HFFc6 (cell line): ENCODE results near the gene TMEM45A. TPM values are rescaled to one million over a fixed set of nuclear protein-coding genes. Genes with fewer than 3 reads are reported as not detected.

ENCODE experiments used
- DNase-seq: peaks from one replicate; pipeline ENCODE4 v3.0.0-alpha.2; 2018
- H3K27ac Mint-ChIP-seq: 2 replicates; pipeline ENCODE4 v1.8.0; 2020; ENCODE audit warnings: mild to moderate bottlenecking, mixed read lengths
- H3K27me3 Mint-ChIP-seq: 2 replicates; pipeline ENCODE4 v1.8.0; 2021; ENCODE audit warnings: mild to moderate bottlenecking, moderate library complexity, mixed read lengths; ENCODE audit not compliant: insufficient read depth
- H3K36me3 Mint-ChIP-seq: 2 replicates; pipeline ENCODE4 v1.8.0; 2021; ENCODE audit warnings: low read depth, mixed read lengths
- H3K4me1 Mint-ChIP-seq: 2 replicates; pipeline ENCODE4 v1.8.0; 2020; ENCODE audit warnings: low read depth, mixed read lengths
- H3K4me3 Mint-ChIP-seq: 2 replicates; pipeline ENCODE4 v1.8.0; 2020; ENCODE audit warnings: mild to moderate bottlenecking, moderate library complexity, mixed read lengths
- H3K9me3 Mint-ChIP-seq: 2 replicates; pipeline ENCODE4 v1.8.0; 2020; ENCODE audit warnings: mild to moderate bottlenecking, mixed read lengths
- CTCF ChIP-seq: fragments of 200-600 bp; sonication (generic); IDR thresholded peaks from 2 replicates; pipeline ENCODE4 v1.5.0; 2021; ENCODE audit warnings: antibody characterized with exemption, mild to moderate bottlenecking
- total RNA-seq, 6 experiments: library from RNA; stranded (reverse); fragmentation: NEBNext Ultra II Directional; extraction: Animal tissue kit (Norgen Biotek cat#: 25700); gene quantifications; 2 replicates in 1 of 6; 3 replicates in 5 of 6; pipeline ENCODE4 v1.2.3, GENCODE V29; 2021

Gene TMEM45A
- total RNA-seq, 6 experiments from 2014 or later, result 25.2 to 44.1 (median 28.5) TPM

- peaks cover 8% of the 10 kb centered on the region for H3K36me3 Mint-ChIP-seq
- H3K4me3 Mint-ChIP-seq, result no peak overlapping the region
- H3K27me3 Mint-ChIP-seq, result peaks cover 2% of the 10 kb centered on the region; the same call in 1 of the 2 replicates
- peaks cover 42% of the 10 kb centered on the region for H3K4me1 Mint-ChIP-seq
- no peak overlapping the region for H3K27ac Mint-ChIP-seq
- DNase-seq, result no peak
- no peaks in the 10 kb centered on the region for H3K9me3 Mint-ChIP-seq
- TF ChIP-seq CTCF, result no peak
Observed at GRCh38 chr3:100554373-100554676, 61.9 kb downstream of the TMEM45A start.

GRCh38 chr3:100556673-100557310 is 64.4 kb downstream of the TMEM45A start:
- H3K4me3 Mint-ChIP-seq, result no peak overlapping the region
- TF ChIP-seq CTCF, result no peak
- DNase-seq, result peak; percentile 36
- H3K27ac Mint-ChIP-seq, result no peak overlapping the region
- peaks cover 2% of the 10 kb centered on the region; the same call in 1 of the 2 replicates for H3K27me3 Mint-ChIP-seq
- no peaks in the 10 kb centered on the region for H3K9me3 Mint-ChIP-seq
- peaks cover 42% of the 10 kb centered on the region for H3K4me1 Mint-ChIP-seq
- peaks cover 9% of the 10 kb centered on the region for H3K36me3 Mint-ChIP-seq

GRCh38 chr3:100558233-100558632 is 65.8 kb downstream of the TMEM45A start:
- Mint-ChIP-seq H3K36me3 (peaks cover 9% of the 10 kb centered on the region), H3K4me1 (peaks cover 56% of the 10 kb centered on the region), H3K27ac (no peak overlapping the region), H3K4me3 (no peak overlapping the region), H3K27me3 (peaks cover 2% of the 10 kb centered on the region; the same call in 1 of the 2 replicates), H3K9me3 (no peaks in the 10 kb centered on the region)
- no peak for TF ChIP-seq CTCF
- DNase-seq, result no peak

- no peak for TF ChIP-seq CTCF
- Mint-ChIP-seq H3K4me3 (no peak overlapping the region), H3K36me3 (peaks cover 9% of the 10 kb centered on the region), H3K4me1 (peaks cover 60% of the 10 kb centered on the region), H3K9me3 (no peaks in the 10 kb centered on the region), H3K27ac (no peak overlapping the region), H3K27me3 (no peaks in the 10 kb centered on the region)
- DNase-seq, result no peak
Observed at GRCh38 chr3:100560426-100560825, 68.0 kb downstream of the TMEM45A start.

GRCh38 chr3:100561459-100562158 is 69.2 kb downstream of the TMEM45A start:
- no peak for TF ChIP-seq CTCF
- Mint-ChIP-seq H3K4me1 (peaks cover 55% of the 10 kb centered on the region), H3K36me3 (peaks cover 9% of the 10 kb centered on the region), H3K9me3 (no peaks in the 10 kb centered on the region), H3K27ac (peak overlapping the region; percentile 59), H3K4me3 (peak overlapping the region; percentile 54), H3K27me3 (no peaks in the 10 kb centered on the region)
- peak; percentile 4 for DNase-seq
